ENCODE measurements around the gene PAFAH2.

The PAFAH2 gene

DNA sequence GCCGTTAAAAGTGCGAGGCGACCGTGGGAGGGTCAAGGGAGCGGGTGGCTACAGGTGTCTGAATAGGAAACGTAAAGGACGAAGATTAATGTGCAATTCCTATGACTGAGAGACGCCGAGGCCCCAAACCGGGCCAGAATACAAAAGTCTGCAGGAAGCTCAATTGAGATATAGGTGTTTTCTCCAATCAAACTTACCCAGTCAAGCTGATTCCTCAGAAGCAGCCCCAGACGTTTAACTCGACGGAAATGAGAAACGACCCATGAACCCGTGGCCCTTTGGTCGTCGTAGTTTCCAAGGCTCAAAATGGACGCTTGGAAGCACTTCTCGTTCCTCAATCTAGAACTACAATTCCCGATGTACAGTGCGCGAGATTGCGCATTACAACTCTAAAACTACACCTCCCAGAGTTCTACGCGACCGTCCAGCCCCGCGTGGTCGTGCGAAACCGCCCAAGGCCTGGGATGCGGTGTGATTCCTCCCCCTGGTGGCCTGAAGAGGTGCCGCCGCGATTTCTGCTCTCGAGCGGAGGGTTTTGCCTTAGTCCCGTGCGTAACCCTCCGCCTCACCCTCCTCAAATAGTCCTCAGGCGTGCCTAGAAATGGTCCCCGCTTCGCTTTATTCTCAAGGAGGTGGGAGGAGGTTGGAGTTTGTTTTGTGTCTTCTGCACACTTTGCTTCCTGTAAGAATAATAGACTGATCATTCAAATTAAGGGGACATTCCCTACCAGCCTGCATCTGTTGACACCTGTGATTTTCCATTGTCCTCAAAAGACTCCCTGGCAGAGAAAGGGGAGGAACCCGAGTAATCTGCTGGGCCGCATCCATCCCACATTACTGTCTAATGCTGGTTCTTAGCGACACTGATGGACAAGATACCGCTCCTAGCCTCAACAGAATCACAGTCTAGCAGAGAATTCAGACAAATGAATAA, at the start of gene PAFAH2 (continued):
- TF ChIP-seq PRDM10 (tag by site-specific recombination; IDR thresholded peaks at IDR 0.05): peak; percentile 72
- TF ChIP-seq WT1 (tag by site-specific recombination; IDR thresholded peaks at IDR 0.05): peak; percentile 77
- TF ChIP-seq ZNF354C (tag by site-specific recombination; IDR thresholded peaks at IDR 0.05; ENCODE audit: borderline replicate concordance, low read depth): no peak
- no peak; the same call in 1 of the 2 replicates for TF ChIP-seq ZNF23 (tag by site-specific recombination; IDR thresholded peaks at IDR 0.05; ENCODE audit: borderline replicate concordance)
- TF ChIP-seq ZNF48 (tag by site-specific recombination; IDR thresholded peaks at IDR 0.05): no peak
- TF ChIP-seq TSHZ1 (tag by site-specific recombination; IDR thresholded peaks at IDR 0.05; ENCODE audit: borderline replicate concordance): peak; percentile 94
- peak; percentile 87 for TF ChIP-seq ZBTB8A (tag by site-specific recombination; IDR thresholded peaks at IDR 0.05)
- TF ChIP-seq ZNF239 (tag by site-specific recombination; IDR thresholded peaks at IDR 0.05): 0 out of 2 replicates have a peak, but pooled peaks have one; percentile 76
- peak; percentile 31 for TF ChIP-seq ZNF529 (tag by site-specific recombination; IDR thresholded peaks at IDR 0.05; ENCODE audit: insufficient replicate concordance)
- TF ChIP-seq REPIN1 (tag by site-specific recombination; IDR thresholded peaks at IDR 0.05; ENCODE audit: low read depth): peak; percentile 97
- peak; percentile 98 for TF ChIP-seq ZNF146 (tag by site-specific recombination; IDR thresholded peaks at IDR 0.05)
- TF ChIP-seq INSM2 (tag by site-specific recombination; IDR thresholded peaks at IDR 0.05): peak; percentile 97
- no peak for TF ChIP-seq ZNF473 (tag by site-specific recombination; IDR thresholded peaks at IDR 0.05)
- TF ChIP-seq PRDM6 (tag by site-specific recombination; IDR thresholded peaks at IDR 0.05): no peak
- TF ChIP-seq ZNF133 (tag by site-specific recombination; IDR thresholded peaks at IDR 0.05): no peak
- no peak for TF ChIP-seq ZNF19 (tag by site-specific recombination; IDR thresholded peaks at IDR 0.05; ENCODE audit: low read depth)
- TF ChIP-seq, protein P1, sequence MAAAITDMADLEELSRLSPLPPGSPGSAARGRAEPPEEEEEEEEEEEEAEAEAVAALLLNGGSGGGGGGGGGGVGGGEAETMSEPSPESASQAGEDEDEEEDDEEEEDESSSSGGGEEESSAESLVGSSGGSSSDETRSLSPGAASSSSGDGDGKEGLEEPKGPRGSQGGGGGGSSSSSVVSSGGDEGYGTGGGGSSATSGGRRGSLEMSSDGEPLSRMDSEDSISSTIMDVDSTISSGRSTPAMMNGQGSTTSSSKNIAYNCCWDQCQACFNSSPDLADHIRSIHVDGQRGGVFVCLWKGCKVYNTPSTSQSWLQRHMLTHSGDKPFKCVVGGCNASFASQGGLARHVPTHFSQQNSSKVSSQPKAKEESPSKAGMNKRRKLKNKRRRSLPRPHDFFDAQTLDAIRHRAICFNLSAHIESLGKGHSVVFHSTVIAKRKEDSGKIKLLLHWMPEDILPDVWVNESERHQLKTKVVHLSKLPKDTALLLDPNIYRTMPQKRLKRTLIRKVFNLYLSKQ (tag by site-specific recombination; IDR thresholded peaks at IDR 0.05; ENCODE audit: borderline replicate concordance): no peak
- TF ChIP-seq KLF16 (tag by site-specific recombination; IDR thresholded peaks at IDR 0.05): peak; percentile 99
- TF ChIP-seq ZNF433 (tag by site-specific recombination; IDR thresholded peaks at IDR 0.05; ENCODE audit: low read depth): no peak
- TF ChIP-seq ZNF521 (tag by site-specific recombination; IDR thresholded peaks at IDR 0.05): no peak
- TF ChIP-seq ZNF488 (tag by site-specific recombination; IDR thresholded peaks at IDR 0.05): peak; percentile 64; the same call in 1 of the 2 replicates
- TF ChIP-seq ZNF114 (tag by site-specific recombination; IDR thresholded peaks at IDR 0.05): no peak
- no peak for TF ChIP-seq ZNF830 (tag by site-specific recombination; IDR thresholded peaks at IDR 0.05; ENCODE audit: low read depth)
- TF ChIP-seq ZNF664 (tag by site-specific recombination; IDR thresholded peaks at IDR 0.05): peak; percentile 85
- peak; percentile 56; the same call in 1 of the 2 replicates for TF ChIP-seq ZNF792 (tag by site-specific recombination; IDR thresholded peaks at IDR 0.05)
- TF ChIP-seq ZXDB (tag by site-specific recombination; IDR thresholded peaks at IDR 0.05): peak; percentile 97
